GM19025 (cell line): ENCODE results near the gene COPB1.
"Not testable (repeated sequence)": the region's sequence is repeated elsewhere in the genome, so short reads cannot be mapped to it uniquely, and the experiment has no call there.

Experiments used
- ATAC-seq: cut with Tn5 transposase; IDR thresholded peaks from one replicate; pipeline ENCODE4 v1.9.1; 2021; ENCODE audit warnings: mild to moderate bottlenecking, low read depth, moderate library complexity; ENCODE audit not compliant: unreplicated experiment

The COPB1 gene

GRCh38 chr11:14499560-14500180, at the start of gene COPB1:
Gene COPB1, minus strand, starts transcription at chr11:14499811. Its CDS starts 883 bp downstream, at chr11:14498928.
- ATAC-seq, result peak; percentile 92

- ATAC-seq, result no peak
Measured at GRCh38 chr11:14547440-14547839, 47.8 kb upstream of the COPB1 start.

GRCh38 chr11:14546672-14547071, 47.1 kb upstream of the COPB1 start:
- ATAC-seq, result no peak

GRCh38 chr11:14544611-14545010, 45.0 kb upstream of the COPB1 start:
- ATAC-seq, result peak; percentile 67

- no peak for ATAC-seq
Measured at GRCh38 chr11:14543260-14543659, 43.6 kb upstream of the COPB1 start.

GRCh38 chr11:14542324-14542723, 42.7 kb upstream of the COPB1 start:
- no peak for ATAC-seq

GRCh38 chr11:14541192-14541947, 41.8 kb upstream of the COPB1 start:
- ATAC-seq, result no peak

- ATAC-seq, result no peak
Measured at GRCh38 chr11:14539982-14540421, 40.4 kb upstream of the COPB1 start.

- ATAC-seq, result no peak
Measured at GRCh38 chr11:14538926-14539554, 39.4 kb upstream of the COPB1 start.

GRCh38 chr11:14538271-14538925, 38.8 kb upstream of the COPB1 start:
- ATAC-seq, result no peak

GRCh38 chr11:14537134-14537599, 37.6 kb upstream of the COPB1 start:
- ATAC-seq, result no peak

- ATAC-seq, result not testable (repeated sequence)
Measured at GRCh38 chr11:14535166-14535565, 35.6 kb upstream of the COPB1 start.

GRCh38 chr11:14529951-14530350, 30.3 kb upstream of the COPB1 start:
- ATAC-seq, result no peak

GRCh38 chr11:14529321-14529720, 29.7 kb upstream of the COPB1 start:
- ATAC-seq, result no peak

- ATAC-seq, result no peak
Measured at GRCh38 chr11:14522801-14523200, 23.2 kb upstream of the COPB1 start.

GRCh38 chr11:14522245-14522644, 22.6 kb upstream of the COPB1 start:
- no peak for ATAC-seq

- no peak for ATAC-seq
Measured at GRCh38 chr11:14520747-14521151, 21.1 kb upstream of the COPB1 start.

- ATAC-seq, result peak; percentile 92
Measured at GRCh38 chr11:14519917-14520746, 20.5 kb upstream of the COPB1 start, which contains the start of gene PSMA1. Gene PSMA1, minus strand, starts transcription at chr11:14520386. Its CDS starts 87 bp downstream, at chr11:14520299.

- ATAC-seq, result no peak
Measured at GRCh38 chr11:14519597-14519916, 19.9 kb upstream of the COPB1 start.

- ATAC-seq, result no peak
Measured at GRCh38 chr11:14518820-14519219, 19.2 kb upstream of the COPB1 start.
